Liver (tissue), 3 donors: ENCODE measurements around the gene GPI.

Source experiments
- CTCF ChIP-seq: fragments of 150-350 bp; IDR thresholded peaks from 2 replicates; pipeline ENCODE4 v1.5.1; 2017; ENCODE audit warnings: improper control_type of control experiment, low read depth, low read length; ENCODE audit not compliant: missing input control
- EGR1 ChIP-seq, 2 donors: IDR thresholded peaks; 2 replicates each; pipeline ENCODE4 v1.6.1; 2016 to 2018; ENCODE audit warnings: antibody characterized with exemption in 2 of 2, low read depth in 2 of 2
- FOXA1 ChIP-seq: IDR thresholded peaks from 2 replicates; pipeline ENCODE4 v1.6.1; 2016; ENCODE audit warnings: antibody characterized with exemption
- JUND ChIP-seq, 2 donors: IDR thresholded peaks; 2 replicates each; pipeline ENCODE4 v1.6.1; 2016; ENCODE audit warnings: antibody characterized with exemption in 2 of 2
- MAX ChIP-seq: IDR thresholded peaks from 2 replicates; pipeline ENCODE4 v1.6.1; 2016; ENCODE audit warnings: antibody characterized with exemption
- RAD21 ChIP-seq, 2 donors: IDR thresholded peaks; 2 replicates each; pipeline ENCODE4 v1.6.1; 2016; ENCODE audit warnings: antibody characterized with exemption in 2 of 2, mild to moderate bottlenecking in 2 of 2
- TAF1 ChIP-seq: conservative IDR thresholded peaks from 2 replicates; pipeline ENCODE4 v1.6.1; 2016; ENCODE audit warnings: antibody characterized with exemption, mild to moderate bottlenecking
- ZBTB33 ChIP-seq: IDR thresholded peaks from 2 replicates; pipeline ENCODE4 v1.6.1; 2016; ENCODE audit warnings: antibody characterized with exemption
- donor health status: healthy.
- donor health status: healthy.

- TF ChIP-seq CTCF: no peak
- TF ChIP-seq TAF1: no peak
- TF ChIP-seq ZBTB33: no peak
- no peak for TF ChIP-seq JUND (IDR thresholded peaks at IDR 0.05)
- no peak for TF ChIP-seq FOXA1
- no peak for TF ChIP-seq MAX
- TF ChIP-seq RAD21 (IDR thresholded peaks at IDR 0.05): no peak
- no peak for TF ChIP-seq EGR1 (IDR thresholded peaks at IDR 0.05; ENCODE audit: low read depth in 2 of 2)
Observed at GRCh38 chr19:34330116-34330515, 34.9 kb upstream of the GPI start.
